IgD-negative memory B cell (primary cell): ENCODE data around the gene CHTOP. TPM values are rescaled to one million over a fixed set of nuclear protein-coding genes. Genes with fewer than 3 reads are reported as not detected.

Source experiments
- H3K27ac Mint-ChIP-seq, 3 donors: one replicate each; pipeline ENCODE4 v1.8.0; 2020 to 2022; ENCODE audit warnings: mild to moderate bottlenecking in 3 of 3, mixed read lengths in 3 of 3, moderate library complexity in 1 of 3
- H3K27me3 Mint-ChIP-seq: one replicate; pipeline ENCODE4 v1.8.0; 2021; ENCODE audit warnings: mixed read lengths
- H3K36me3 Mint-ChIP-seq: one replicate; pipeline ENCODE4 v1.8.0; 2020; ENCODE audit warnings: mild to moderate bottlenecking, mixed read lengths
- H3K4me1 Mint-ChIP-seq, 3 donors: one replicate each; pipeline ENCODE4 v1.8.0; 2020 to 2022; ENCODE audit warnings: mixed read lengths in 3 of 3, mild to moderate bottlenecking in 1 of 3
- H3K4me3 Mint-ChIP-seq, 4 donors: one replicate each; pipeline ENCODE4 v1.8.0; 2020 to 2022; ENCODE audit warnings: mild to moderate bottlenecking in 4 of 4, mixed read lengths in 4 of 4, moderate library complexity in 3 of 4
- H3K9me3 Mint-ChIP-seq, 3 donors: one replicate each; pipeline ENCODE4 v1.8.0; 2020 to 2021; ENCODE audit warnings: mixed read lengths in 3 of 3, mild to moderate bottlenecking in 1 of 3
- polyA plus RNA-seq: library from polyadenylated mRNA; unstranded; fragments of 300-500 nt; fragmentation: Illumina TruSeq; gene quantifications from one replicate; pipeline ENCODE4 v1.2.3, GENCODE V29; 2021

Gene CHTOP
- polyA plus RNA-seq, 1 donor from 2014 or later: 78.6 TPM

GRCh38 chr1:153693466-153693865 lies 59.6 kb downstream of the CHTOP start:
- peaks cover 0 to 2% (median 0%) of the 10 kb centered on the region in 3 donors for H3K4me1 Mint-ChIP-seq
- no peaks in the 10 kb centered on the region for H3K36me3 Mint-ChIP-seq
- no peaks in the 10 kb centered on the region for H3K9me3 Mint-ChIP-seq
- H3K4me3 Mint-ChIP-seq: peak overlapping the region in 1 of 4 donors; percentile 68
- no peak overlapping the region for H3K27ac Mint-ChIP-seq
- H3K27me3 Mint-ChIP-seq: peaks cover 7% of the 10 kb centered on the region

Other genes with a start within 250 kb of the CHTOP start
- 28.0 TPM for gene S100A8, start 243.0 kb upstream of the CHTOP start, polyA plus RNA-seq
- gene S100A7A, start 217.5 kb upstream of the CHTOP start, polyA plus RNA-seq: not detected
- gene S100A7, start 173.4 kb upstream of the CHTOP start, polyA plus RNA-seq: not detected
- gene S100A6, start 98.1 kb upstream of the CHTOP start, polyA plus RNA-seq: 397 TPM
- gene S100A5, start 93.1 kb upstream of the CHTOP start, polyA plus RNA-seq: 1.4 TPM
- 524 TPM for gene S100A4, start 88.3 kb upstream of the CHTOP start, polyA plus RNA-seq
- not detected for gene S100A3, start 84.8 kb upstream of the CHTOP start, polyA plus RNA-seq
- not detected for gene S100A2, start 68.2 kb upstream of the CHTOP start, polyA plus RNA-seq
- not detected for gene S100A16, start 20.9 kb upstream of the CHTOP start, polyA plus RNA-seq
- not detected for gene S100A14, start 17.7 kb upstream of the CHTOP start, polyA plus RNA-seq
- gene S100A13, start 6.6 kb upstream of the CHTOP start, polyA plus RNA-seq: 3.0 TPM
- gene S100A1, start 5.6 kb upstream of the CHTOP start, polyA plus RNA-seq: not detected
- 74.5 TPM for gene SNAPIN, start 24.6 kb downstream of the CHTOP start, polyA plus RNA-seq
- 106 TPM for gene ILF2, start 36.9 kb downstream of the CHTOP start, polyA plus RNA-seq
- gene NPR1, start 44.6 kb downstream of the CHTOP start, polyA plus RNA-seq: not detected
- 11.8 TPM for gene INTS3, start 94.0 kb downstream of the CHTOP start, polyA plus RNA-seq
- gene SLC27A3, start 141.3 kb downstream of the CHTOP start, polyA plus RNA-seq: 12.9 TPM